ENCODE results near the gene UHMK1.

Gene UHMK1

DNA sequence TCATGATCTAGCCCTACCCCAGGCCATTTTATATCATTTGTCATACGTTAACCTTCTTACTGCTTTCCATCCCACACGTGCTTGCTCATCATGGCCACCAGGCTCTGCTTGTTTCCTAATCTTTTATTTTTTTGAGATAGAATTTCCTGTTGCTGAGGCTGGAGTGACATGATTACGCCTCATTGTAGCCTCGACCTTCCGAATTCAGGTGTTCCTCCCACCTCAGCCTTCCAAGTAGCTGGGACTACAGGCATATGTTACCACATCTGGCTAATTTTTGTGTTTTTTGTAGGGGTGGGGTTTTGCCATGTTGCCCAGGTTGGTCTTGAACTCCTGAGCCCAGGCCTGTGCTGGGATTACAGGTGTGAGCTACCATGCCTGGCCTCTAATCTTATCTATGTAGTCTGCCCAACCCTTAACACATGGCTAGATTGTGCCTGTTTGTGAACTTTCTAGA, 67.2 kb downstream of the UHMK1 start:
- no peaks in the 10 kb centered on the region for H3F3A ChIP-seq (ENCODE audit: insufficient read depth)
- H3K4me2 ChIP-seq (ENCODE audit: low read depth, low read length, poor library complexity, severe bottlenecking) = peak overlapping the region; percentile 2
- no peak overlapping the region for H2AFZ ChIP-seq (ENCODE audit: low read depth, low read length, severe bottlenecking)
- H3K27me3 ChIP-seq (ENCODE audit: low read length) = no peaks in the 10 kb centered on the region
- H3K4me3 ChIP-seq (ENCODE audit: insufficient read depth, low read length, poor library complexity, severe bottlenecking) = no peak overlapping the region
- no peak overlapping the region for H3K9ac ChIP-seq (ENCODE audit: low read length)
- H3K27ac ChIP-seq (ENCODE audit: low read depth, low read length) = no peak overlapping the region
- TF ChIP-seq, protein P1, sequence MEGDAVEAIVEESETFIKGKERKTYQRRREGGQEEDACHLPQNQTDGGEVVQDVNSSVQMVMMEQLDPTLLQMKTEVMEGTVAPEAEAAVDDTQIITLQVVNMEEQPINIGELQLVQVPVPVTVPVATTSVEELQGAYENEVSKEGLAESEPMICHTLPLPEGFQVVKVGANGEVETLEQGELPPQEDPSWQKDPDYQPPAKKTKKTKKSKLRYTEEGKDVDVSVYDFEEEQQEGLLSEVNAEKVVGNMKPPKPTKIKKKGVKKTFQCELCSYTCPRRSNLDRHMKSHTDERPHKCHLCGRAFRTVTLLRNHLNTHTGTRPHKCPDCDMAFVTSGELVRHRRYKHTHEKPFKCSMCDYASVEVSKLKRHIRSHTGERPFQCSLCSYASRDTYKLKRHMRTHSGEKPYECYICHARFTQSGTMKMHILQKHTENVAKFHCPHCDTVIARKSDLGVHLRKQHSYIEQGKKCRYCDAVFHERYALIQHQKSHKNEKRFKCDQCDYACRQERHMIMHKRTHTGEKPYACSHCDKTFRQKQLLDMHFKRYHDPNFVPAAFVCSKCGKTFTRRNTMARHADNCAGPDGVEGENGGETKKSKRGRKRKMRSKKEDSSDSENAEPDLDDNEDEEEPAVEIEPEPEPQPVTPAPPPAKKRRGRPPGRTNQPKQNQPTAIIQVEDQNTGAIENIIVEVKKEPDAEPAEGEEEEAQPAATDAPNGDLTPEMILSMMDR (IDR thresholded peaks at IDR 0.05; ENCODE audit: insufficient read depth, low read length, poor library complexity, severe bottlenecking) = no peak
- no peak for TF ChIP-seq EZH2phosphoT487 (conservative IDR thresholded peaks at IDR 0.05; ENCODE audit: low read length)
- no peaks in the 10 kb centered on the region for H3K9me3 ChIP-seq (ENCODE audit: insufficient read depth, low read length)
- H3K9me2 ChIP-seq (replicated peaks; ENCODE audit: insufficient read depth, low read length) = no peaks in the 10 kb centered on the region
- peaks cover 19% of the 10 kb centered on the region for H3K79me2 ChIP-seq (ENCODE audit: insufficient read depth, low read length)
- H4K20me1 ChIP-seq (ENCODE audit: low read depth, low read length) = no peaks in the 10 kb centered on the region
- H3K36me3 ChIP-seq (ENCODE audit: low read length) = no peaks in the 10 kb centered on the region

DNA sequence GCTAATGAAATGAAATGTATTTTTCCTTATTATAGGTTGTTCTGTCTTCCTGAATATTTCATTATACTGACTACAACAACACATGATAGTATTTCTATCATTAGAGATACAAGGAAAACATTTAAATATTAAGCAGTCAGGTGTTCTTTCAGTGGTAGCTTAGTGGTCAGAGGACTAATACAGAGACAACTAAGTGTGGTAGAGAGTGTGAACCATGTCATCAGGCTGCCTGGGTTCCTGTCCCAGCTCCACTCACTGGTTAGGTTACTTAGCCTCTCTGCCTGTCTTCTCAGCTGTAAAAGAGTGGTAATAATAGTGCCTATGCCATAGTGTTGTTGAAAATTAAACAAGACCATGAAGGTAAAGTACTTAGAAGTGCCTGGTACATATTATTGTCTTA, 67.8 kb downstream of the UHMK1 start:
- no peaks in the 10 kb centered on the region for H3K9me3 ChIP-seq (ENCODE audit: insufficient read depth, low read length)
- peaks cover 19% of the 10 kb centered on the region for H3K79me2 ChIP-seq (ENCODE audit: insufficient read depth, low read length)
- no peak overlapping the region for H3K4me3 ChIP-seq (ENCODE audit: insufficient read depth, low read length, poor library complexity, severe bottlenecking)
- no peaks in the 10 kb centered on the region for H3K36me3 ChIP-seq (ENCODE audit: low read length)
- no peak overlapping the region for H2AFZ ChIP-seq (ENCODE audit: low read depth, low read length, severe bottlenecking)
- H4K20me1 ChIP-seq (ENCODE audit: low read depth, low read length) = no peaks in the 10 kb centered on the region
- H3K9me2 ChIP-seq (replicated peaks; ENCODE audit: insufficient read depth, low read length) = no peaks in the 10 kb centered on the region
- TF ChIP-seq, protein P1 (IDR thresholded peaks at IDR 0.05; ENCODE audit: insufficient read depth, low read length, poor library complexity, severe bottlenecking) = no peak
- TF ChIP-seq EZH2phosphoT487 (conservative IDR thresholded peaks at IDR 0.05; ENCODE audit: low read length) = no peak
- H3K27ac ChIP-seq (ENCODE audit: low read depth, low read length) = no peak overlapping the region
- H3F3A ChIP-seq (ENCODE audit: insufficient read depth) = no peaks in the 10 kb centered on the region
- no peak overlapping the region for H3K4me2 ChIP-seq (ENCODE audit: low read depth, low read length, poor library complexity, severe bottlenecking)
- H3K9ac ChIP-seq (ENCODE audit: low read length) = no peak overlapping the region
- H3K27me3 ChIP-seq (ENCODE audit: low read length) = no peaks in the 10 kb centered on the region

DNA sequence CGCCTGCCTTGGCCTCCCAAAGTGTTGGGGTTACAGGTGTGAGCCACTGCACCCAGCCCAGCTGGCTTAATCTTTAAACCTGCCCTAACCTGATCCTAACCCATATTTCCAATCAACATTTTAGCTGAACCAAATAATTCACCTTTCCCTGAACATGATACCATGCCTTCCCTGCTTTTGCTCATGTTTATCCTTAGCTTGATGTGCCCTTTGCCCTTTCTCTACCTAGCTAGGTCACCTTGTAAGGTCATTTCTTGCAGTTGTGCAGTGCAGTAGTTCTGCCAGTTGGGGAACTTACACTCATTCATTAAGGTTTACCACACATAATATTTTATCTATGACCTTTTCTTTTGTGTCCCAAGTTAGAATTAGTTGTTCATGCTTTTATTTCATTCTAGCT, 69.3 kb downstream of the UHMK1 start:
- no peaks in the 10 kb centered on the region for H3K36me3 ChIP-seq (ENCODE audit: low read length)
- H3K4me3 ChIP-seq (ENCODE audit: insufficient read depth, low read length, poor library complexity, severe bottlenecking) = no peak overlapping the region
- H3K9me2 ChIP-seq (replicated peaks; ENCODE audit: insufficient read depth, low read length) = no peaks in the 10 kb centered on the region
- no peak overlapping the region for H3K27ac ChIP-seq (ENCODE audit: low read depth, low read length)
- no peak overlapping the region for H2AFZ ChIP-seq (ENCODE audit: low read depth, low read length, severe bottlenecking)
- H3F3A ChIP-seq (ENCODE audit: insufficient read depth) = no peaks in the 10 kb centered on the region
- H4K20me1 ChIP-seq (ENCODE audit: low read depth, low read length) = no peaks in the 10 kb centered on the region
- H3K9ac ChIP-seq (ENCODE audit: low read length) = no peak overlapping the region
- no peaks in the 10 kb centered on the region for H3K9me3 ChIP-seq (ENCODE audit: insufficient read depth, low read length)
- H3K4me2 ChIP-seq (ENCODE audit: low read depth, low read length, poor library complexity, severe bottlenecking) = no peak overlapping the region
- no peak for TF ChIP-seq EZH2phosphoT487 (conservative IDR thresholded peaks at IDR 0.05; ENCODE audit: low read length)
- TF ChIP-seq, protein P1 (IDR thresholded peaks at IDR 0.05; ENCODE audit: insufficient read depth, low read length, poor library complexity, severe bottlenecking) = no peak
- no peaks in the 10 kb centered on the region for H3K27me3 ChIP-seq (ENCODE audit: low read length)
- peaks cover 19% of the 10 kb centered on the region for H3K79me2 ChIP-seq (ENCODE audit: insufficient read depth, low read length)

Data from SU-DHL-6 (cell line).